HCT116 (cell line): Measurements from ENCODE around the gene DENND2D. TPM values are rescaled to one million over a fixed set of nuclear protein-coding genes. Genes with fewer than 3 reads are reported as not detected.

ENCODE experiments used
- ATAC-seq: fragments of 200-7000 bp; cut with Tn5 transposase; 2 replicates; pipeline ENCODE4 v1.9.1; 2020; ENCODE audit warnings: mild to moderate bottlenecking, moderate library complexity
- BruUV-seq: library from RNA; stranded (reverse); fragments of 400-500 nt; replicated peaks from 2 replicates; lab custom pipeline; 2021; lab: Mats Ljungman, UMichigan
- CTCF ChIA-PET: fragments of 300-600 bp; sonication (Branson Sonifier 250); formaldehyde crosslinking; loops from one replicate; lab custom pipeline; 2021; ENCODE audit warnings: antibody characterized with exemption; lab: Charles Lee
- POLR2A ChIA-PET: fragments of 300-600, 350-600 bp; sonication (Branson Sonifier 250); formaldehyde crosslinking; loops from one replicate; lab custom pipeline; 2021; ENCODE audit warnings: antibody characterized with exemption; lab: Charles Lee
- RAD21 ChIA-PET, 2 experiments: fragments of 300-600 bp; sonication (Branson Sonifier 250); formaldehyde crosslinking; loops; one replicate each; lab custom pipeline; 2023; ENCODE audit warnings: low total read pairs in 2 of 2; ENCODE audit not compliant: uncharacterized antibody in 2 of 2, unreplicated experiment in 2 of 2, low non-redundant PET in 1 of 2; lab: Charles Lee
- DNase-seq: peaks from one replicate; pipeline ENCODE4 v3.0.0-alpha.2; 2010; ENCODE audit warnings: low read depth, low spot score
- H2AFZ ChIP-seq: fragments of 200-600 bp; shearing (Covaris generic), sonication (generic); 2 replicates; pipeline ENCODE4 v1.6.1; 2017; ENCODE audit warnings: low read depth, mixed run types, mixed read lengths, antibody characterized with exemption, low read length; ENCODE audit not compliant: poor library complexity, severe bottlenecking
- H3K27ac ChIP-seq: 2 replicates; pipeline ENCODE4 v1.5.1; 2012; ENCODE audit warnings: low read depth, low read length
- H3K27me3 ChIP-seq: fragments of 200-600 bp; sonication (generic); 2 replicates; pipeline ENCODE4 v1.6.1; 2016; ENCODE audit warnings: mixed run types, low read length, mixed read lengths; ENCODE audit not compliant: insufficient read depth
- H3K36me3 ChIP-seq, 2 experiments: fragments of 200-500 bp in 1 of 2; fragments of 200-600 bp in 1 of 2; sonication (Bioruptor generic) in 1 of 2; sonication (generic) in 1 of 2; 2 replicates each; pipeline versions ENCODE4 v1.5.1 to v1.6.1; 2014 to 2016; ENCODE audit warnings: low read length in 2 of 2, inconsistent platforms in 1 of 2, mixed read lengths in 1 of 2, mixed run types in 1 of 2; ENCODE audit not compliant: insufficient read depth in 2 of 2, control insufficient read depth in 1 of 2
- H3K4me1 ChIP-seq, 2 experiments: fragments of 200-600 bp in 1 of 2; sonication (generic) in 1 of 2; 2 replicates each; pipeline versions ENCODE4 v1.5.1 to v1.6.1; 2012 to 2017; ENCODE audit warnings: low read length in 2 of 2, inconsistent platforms in 1 of 2, mild to moderate bottlenecking in 1 of 2, mixed read lengths in 1 of 2, mixed run types in 1 of 2, moderate library complexity in 1 of 2; ENCODE audit not compliant: insufficient read depth in 2 of 2, control insufficient read depth in 1 of 2
- H3K4me2 ChIP-seq: fragments of 200-600 bp; sonication (generic); 2 replicates; pipeline ENCODE4 v1.6.1; 2017; ENCODE audit warnings: mixed run types, low read length, mixed read lengths
- H3K4me3 ChIP-seq, 2 experiments: fragments of 200-600 bp in 1 of 2; sonication (generic) in 1 of 2; replicated peaks in 1 of 2; 2 replicates each; pipeline ENCODE4 v1.5.1; 2011 to 2016; ENCODE audit warnings: low read length in 2 of 2, control low read depth in 1 of 2, low read depth in 1 of 2, mild to moderate bottlenecking in 1 of 2, mixed read lengths in 1 of 2, mixed run types in 1 of 2
- H3K79me2 ChIP-seq: fragments of 200-600 bp; sonication (generic); 2 replicates; pipeline ENCODE4 v1.6.1; 2017; ENCODE audit warnings: mild to moderate bottlenecking, mixed run types, low read length, moderate library complexity, mixed read lengths; ENCODE audit not compliant: insufficient read depth
- H3K9ac ChIP-seq: fragments of 200-600 bp; sonication (generic); 2 replicates; pipeline ENCODE4 v1.6.1; 2016; ENCODE audit warnings: low read length, mixed read lengths
- H3K9me2 ChIP-seq: fragments of 200-600 bp; sonication (generic), shearing (Covaris generic); 2 replicates; pipeline ENCODE4 v1.6.1; 2017; ENCODE audit warnings: mixed run types, mild to moderate bottlenecking, moderate library complexity; ENCODE audit not compliant: insufficient read depth
- H3K9me3 ChIP-seq, 2 experiments: fragments of 200-500 bp in 1 of 2; fragments of 200-600 bp in 1 of 2; sonication (Bioruptor generic) in 1 of 2; sonication (generic) in 1 of 2; 2 replicates each; pipeline ENCODE4 v1.6.1; 2014 to 2017; ENCODE audit warnings: low read length in 2 of 2, mixed read lengths in 2 of 2, inconsistent platforms in 1 of 2, low read depth in 1 of 2, mild to moderate bottlenecking in 1 of 2, mixed run types in 1 of 2, moderate library complexity in 1 of 2; ENCODE audit not compliant: control insufficient read depth in 1 of 2, insufficient read depth in 1 of 2
- H4K20me1 ChIP-seq: fragments of 200-600 bp; sonication (generic), shearing (Covaris generic); 2 replicates; pipeline ENCODE4 v1.6.1; 2017; ENCODE audit warnings: mixed run types, mild to moderate bottlenecking, moderate library complexity; ENCODE audit not compliant: insufficient read depth
- ATF3 ChIP-seq: IDR thresholded peaks from 2 replicates; pipeline ENCODE4 v1.6.1; 2012
- CBX3 ChIP-seq: IDR thresholded peaks from 2 replicates; pipeline ENCODE4 v1.6.1; 2012; ENCODE audit warnings: low read depth
- CEBPB ChIP-seq: IDR thresholded peaks from 2 replicates; pipeline ENCODE4 v1.6.1; 2012; ENCODE audit warnings: low read depth
- CTCF ChIP-seq, 3 experiments: fragments of 200-600 bp in 1 of 3; sonication (generic) in 1 of 3; IDR thresholded peaks in 2 of 3; conservative IDR thresholded peaks in 1 of 3; 2 replicates each; pipeline ENCODE4 v1.5.1; 2012 to 2017; ENCODE audit warnings: low read depth in 2 of 3, low read length in 2 of 3, antibody characterized with exemption in 1 of 3, borderline replicate concordance in 1 of 3, control low read depth in 1 of 3, mild to moderate bottlenecking in 1 of 3, mixed read lengths in 1 of 3, mixed run types in 1 of 3, moderate library complexity in 1 of 3; ENCODE audit not compliant: insufficient read depth in 1 of 3
- EGR1 ChIP-seq: IDR thresholded peaks from 2 replicates; pipeline ENCODE4 v1.6.1; 2012; ENCODE audit warnings: low read depth
- ELF1 ChIP-seq: IDR thresholded peaks from 2 replicates; pipeline ENCODE4 v1.6.1; 2012; ENCODE audit warnings: low read depth, borderline replicate concordance
- JUND ChIP-seq: IDR thresholded peaks from 2 replicates; pipeline ENCODE4 v1.6.1; 2012
- MAX ChIP-seq: IDR thresholded peaks from 2 replicates; pipeline ENCODE4 v1.6.1; 2012
- POLR2A ChIP-seq: IDR thresholded peaks from 2 replicates; pipeline ENCODE4 v1.7.0; 2011; ENCODE audit warnings: borderline replicate concordance; ENCODE audit not compliant: insufficient read depth, insufficient read length; ENCODE audit errors: extremely low read depth
- POLR2AphosphoS5 ChIP-seq: IDR thresholded peaks from 2 replicates; pipeline ENCODE4 v1.6.1; 2011; ENCODE audit warnings: mild to moderate bottlenecking, low read depth, low read length, moderate library complexity
- RAD21 ChIP-seq: IDR thresholded peaks from 2 replicates; pipeline ENCODE4 v1.6.1; 2012; ENCODE audit warnings: low read depth, mild to moderate bottlenecking
- SIN3A ChIP-seq: IDR thresholded peaks from 2 replicates; pipeline ENCODE4 v1.6.1; 2012; ENCODE audit warnings: low read depth
- SRF ChIP-seq: IDR thresholded peaks from 2 replicates; pipeline ENCODE4 v1.6.1; 2012; ENCODE audit warnings: low read depth
- TCF7L2 ChIP-seq: IDR thresholded peaks from 2 replicates; pipeline ENCODE4 v1.7.0; 2011; ENCODE audit warnings: borderline replicate concordance, inconsistent platforms; ENCODE audit not compliant: insufficient read depth, insufficient read length; ENCODE audit errors: extremely low read depth
- YY1 ChIP-seq: IDR thresholded peaks from 2 replicates; pipeline ENCODE4 v1.6.1; 2011; ENCODE audit warnings: low read length, low read depth, moderate library complexity, mild to moderate bottlenecking; ENCODE audit not compliant: insufficient replicate concordance; ENCODE audit errors: extremely low read depth
- ZBTB33 ChIP-seq: IDR thresholded peaks from 2 replicates; pipeline ENCODE4 v1.6.1; 2011; ENCODE audit warnings: mild to moderate bottlenecking, low read length, moderate library complexity; ENCODE audit not compliant: insufficient replicate concordance; ENCODE audit errors: extremely low read depth
- ZNF274 ChIP-seq: fragments of 200-500 bp; sonication (Bioruptor generic); IDR thresholded peaks from 2 replicates; pipeline ENCODE4 v1.6.1; 2014; ENCODE audit warnings: mild to moderate bottlenecking, low read depth, low read length, inconsistent platforms
- intact Hi-C: fragments of 100-400 bp; cut with micrococcal nuclease; formaldehyde crosslinking; loops from 2 replicates; pipeline ENCODE4 v1.10.0; 2022
- total RNA-seq: library from RNA; stranded (reverse); gene quantifications from one replicate; pipeline ENCODE4 v1.2.1, GENCODE V29; 2021; ENCODE audit not compliant: unreplicated experiment
- TF ChIP-seq, protein P1 (sequence below): IDR thresholded peaks from 2 replicates; pipeline ENCODE4 v1.6.1; 2012; ENCODE audit warnings: low read depth

The DENND2D gene
- total RNA-seq, 1 experiment from 2014 or later, result 31.9 TPM

- TF ChIP-seq ZBTB33 (no peak), SIN3A (no peak)
Measured at GRCh38 chr1:111232134-111232533, 31.7 kb upstream of the DENND2D start (continued).

DNA sequence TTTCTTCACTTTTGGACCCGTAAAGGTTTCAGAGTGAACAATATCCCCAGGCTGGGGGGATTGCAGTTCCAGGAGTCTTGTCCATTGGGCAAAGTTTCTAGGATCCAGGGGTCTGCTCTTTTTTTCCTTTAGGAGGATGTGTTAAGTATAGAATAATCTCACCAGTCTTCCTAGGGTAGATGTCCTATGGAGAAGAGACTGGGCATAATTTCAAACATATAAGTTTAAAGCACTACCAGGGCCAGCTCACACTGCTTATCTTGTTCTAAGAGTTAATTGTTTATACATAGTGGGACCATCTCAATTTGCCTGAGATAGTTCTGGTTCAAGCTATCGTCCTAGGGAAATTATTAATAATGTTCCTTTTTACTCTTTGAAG lies 28.3 kb upstream of the DENND2D start:
- intact Hi-C loops, result loop anchor here (10.0 kb wide), 2 partner anchors 194 to 536 kb away; no protein-coding TSS in a partner anchor
- CTCF ChIA-PET, result interaction anchor here (1.0 to 1.5 kb wide), 3 partner anchors 105 to 540 kb away, joined by 3 to 5 read pairs (median 5); no protein-coding TSS in a partner anchor
- DNase-seq (no peak), ATAC-seq (peak; percentile 57)
- no peak overlapping the region; a peak in 1 of 4 replicates for H3K4me3 ChIP-seq
- no peaks in the 10 kb centered on the region for H4K20me1 ChIP-seq
- H3K9ac ChIP-seq, result 0 out of 2 replicates have a peak overlapping the region, but pooled peaks have one; percentile 13
- H3K27ac ChIP-seq, result peak overlapping the region; percentile 40
- no TSS peak for BruUV-seq
- H3K36me3 ChIP-seq, result no peaks in the 10 kb centered on the region
- TF ChIP-seq YY1, result no peak
- no peak for TF ChIP-seq CBX3
- no peak for TF ChIP-seq SRF
- no peak for TF ChIP-seq ELF1
- TF ChIP-seq POLR2AphosphoS5, result no peak
- TF ChIP-seq CEBPB, result no peak
- no peak for TF ChIP-seq TCF7L2
- no peak for TF ChIP-seq RAD21
- no peak for TF ChIP-seq ZNF274
- TF ChIP-seq EGR1, result no peak
- TF ChIP-seq ATF3, result no peak
- no peak for TF ChIP-seq JUND
- no peak for TF ChIP-seq MAX
- TF ChIP-seq CTCF (IDR thresholded peaks at IDR 0.05 in 2 of 3, conservative IDR thresholded peaks at IDR 0.05 in 1 of 3; ENCODE audit: borderline replicate concordance in 1 of 3, insufficient read depth in 1 of 3, low read depth in 2 of 3, low read length in 2 of 3), result no peak
- TF ChIP-seq, protein P1, sequence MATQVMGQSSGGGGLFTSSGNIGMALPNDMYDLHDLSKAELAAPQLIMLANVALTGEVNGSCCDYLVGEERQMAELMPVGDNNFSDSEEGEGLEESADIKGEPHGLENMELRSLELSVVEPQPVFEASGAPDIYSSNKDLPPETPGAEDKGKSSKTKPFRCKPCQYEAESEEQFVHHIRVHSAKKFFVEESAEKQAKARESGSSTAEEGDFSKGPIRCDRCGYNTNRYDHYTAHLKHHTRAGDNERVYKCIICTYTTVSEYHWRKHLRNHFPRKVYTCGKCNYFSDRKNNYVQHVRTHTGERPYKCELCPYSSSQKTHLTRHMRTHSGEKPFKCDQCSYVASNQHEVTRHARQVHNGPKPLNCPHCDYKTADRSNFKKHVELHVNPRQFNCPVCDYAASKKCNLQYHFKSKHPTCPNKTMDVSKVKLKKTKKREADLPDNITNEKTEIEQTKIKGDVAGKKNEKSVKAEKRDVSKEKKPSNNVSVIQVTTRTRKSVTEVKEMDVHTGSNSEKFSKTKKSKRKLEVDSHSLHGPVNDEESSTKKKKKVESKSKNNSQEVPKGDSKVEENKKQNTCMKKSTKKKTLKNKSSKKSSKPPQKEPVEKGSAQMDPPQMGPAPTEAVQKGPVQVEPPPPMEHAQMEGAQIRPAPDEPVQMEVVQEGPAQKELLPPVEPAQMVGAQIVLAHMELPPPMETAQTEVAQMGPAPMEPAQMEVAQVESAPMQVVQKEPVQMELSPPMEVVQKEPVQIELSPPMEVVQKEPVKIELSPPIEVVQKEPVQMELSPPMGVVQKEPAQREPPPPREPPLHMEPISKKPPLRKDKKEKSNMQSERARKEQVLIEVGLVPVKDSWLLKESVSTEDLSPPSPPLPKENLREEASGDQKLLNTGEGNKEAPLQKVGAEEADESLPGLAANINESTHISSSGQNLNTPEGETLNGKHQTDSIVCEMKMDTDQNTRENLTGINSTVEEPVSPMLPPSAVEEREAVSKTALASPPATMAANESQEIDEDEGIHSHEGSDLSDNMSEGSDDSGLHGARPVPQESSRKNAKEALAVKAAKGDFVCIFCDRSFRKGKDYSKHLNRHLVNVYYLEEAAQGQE, result no peak
- no peak for TF ChIP-seq POLR2A
- H2AFZ ChIP-seq, result peak overlapping the region; percentile 48
- H3K27me3 ChIP-seq, result no peaks in the 10 kb centered on the region
- peak overlapping the region; percentile 56 for H3K4me2 ChIP-seq
- peaks cover 15 to 16% of the 10 kb centered on the region in 2 experiments for H3K4me1 ChIP-seq
- H3K9me3 ChIP-seq, result no peaks in the 10 kb centered on the region
- 0 out of 2 replicates have a peak, but pooled peaks cover 3% of the 10 kb centered on the region for H3K9me2 ChIP-seq
- POLR2A ChIA-PET, result no interaction called here
- no peaks in the 10 kb centered on the region for H3K79me2 ChIP-seq
- RAD21 ChIA-PET, result no interaction called here
